ENCODE data around the gene HOXD4. TPM values are rescaled to one million over a fixed set of nuclear protein-coding genes. Genes with fewer than 3 reads are reported as not detected.

Gene HOXD4
- total RNA-seq, 1 experiment from 2014 or later = 1.4 TPM

GRCh38 chr2:176126929-176127773 is 24.2 kb upstream of the HOXD4 start:
- H3K36me3 ChIP-seq (ENCODE audit: control insufficient read depth, insufficient read depth, low read length) = no peaks in the 10 kb centered on the region
- ChIA-PET CTCF (interaction anchor here (0.7 to 1.5 kb wide), 8 partner anchors 12 to 1028 kb away, joined by 3 to 11 read pairs (median 4); partner anchors contain the start of gene HOXD4), POLR2A (no interaction called here)
- TF ChIP-seq CTCF (IDR thresholded peaks at IDR 0.05) (peak; percentile 87), TCF7L2 (IDR thresholded peaks at IDR 0.05; ENCODE audit: low read depth, low read length) (no peak)
- peaks cover 7% of the 10 kb centered on the region for H3K4me1 ChIP-seq (ENCODE audit: control insufficient read depth, insufficient read depth, low read length)
- no peak for DNase-seq (ENCODE audit: low read depth, low spot score)
- BruUV-seq (replicated peaks) = no TSS peak
- no peaks in the 10 kb centered on the region for H3K27me3 ChIP-seq (ENCODE audit: control insufficient read depth, insufficient read depth, low read length)
- intact Hi-C loops (cut with micrococcal nuclease; ENCODE audit: unreplicated experiment) = loop anchor here (2.0 to 10.0 kb wide), 5 partner anchors 512 to 1035 kb away; no protein-coding TSS in a partner anchor
- peak; percentile 72; the same call in 1 of the 2 replicates for ATAC-seq
- H3K9me3 ChIP-seq (ENCODE audit: control insufficient read depth, insufficient read depth, low read depth, low read length) = no peaks in the 10 kb centered on the region
- no peak overlapping the region for H3K27ac ChIP-seq (ENCODE audit: low read length)
- H3K4me3 ChIP-seq (ENCODE audit: low read depth in 2 of 2, low read length in 2 of 2) = peak overlapping the region in 1 of 2 experiments; percentile 25; a peak in 1 of 4 replicates
- in situ Hi-C loops (cut with HindIII; ENCODE audit: low pct_unique_long_range_greater_than_20kb, low sequenced_read_pairs) = no loop called here

- H3K4me3 ChIP-seq (ENCODE audit: low read depth in 2 of 2, low read length in 2 of 2) = no peak overlapping the region
- intact Hi-C loops (cut with micrococcal nuclease; ENCODE audit: unreplicated experiment) (loop anchor here (2.0 to 10.0 kb wide), 5 partner anchors 511 to 1035 kb away; no protein-coding TSS in a partner anchor), in situ Hi-C loops (cut with HindIII; ENCODE audit: low pct_unique_long_range_greater_than_20kb, low sequenced_read_pairs) (no loop called here)
- H3K36me3 ChIP-seq (ENCODE audit: control insufficient read depth, insufficient read depth, low read length) = no peaks in the 10 kb centered on the region
- ATAC-seq = no peak
- DNase-seq (ENCODE audit: low read depth, low spot score) = no peak
- H3K27ac ChIP-seq (ENCODE audit: low read length) = no peak overlapping the region
- POLR2A ChIA-PET = no interaction called here
- H3K27me3 ChIP-seq (ENCODE audit: control insufficient read depth, insufficient read depth, low read length) = no peaks in the 10 kb centered on the region
- no TSS peak for BruUV-seq (replicated peaks)
- TF ChIP-seq TCF7L2 (IDR thresholded peaks at IDR 0.05; ENCODE audit: low read depth, low read length) (no peak), REST (IDR thresholded peaks at IDR 0.05; ENCODE audit: insufficient read depth in 1 of 2, low read depth in 2 of 2, low read length in 1 of 2) (no peak), POLR2AphosphoS5 (IDR thresholded peaks at IDR 0.05; ENCODE audit: low read depth, low read length) (no peak), CTCF (IDR thresholded peaks at IDR 0.05) (no peak), SIN3A (IDR thresholded peaks at IDR 0.05; ENCODE audit: borderline replicate concordance, insufficient read depth, low read depth, low read length) (no peak)
- peaks cover 7% of the 10 kb centered on the region for H3K4me1 ChIP-seq (ENCODE audit: control insufficient read depth, insufficient read depth, low read length)
- CTCF ChIA-PET = interaction anchor here (0.6 kb wide), 1 partner anchor 64 kb away, joined by 6 read pairs; no protein-coding TSS in a partner anchor
- H3K9me3 ChIP-seq (ENCODE audit: control insufficient read depth, insufficient read depth, low read depth, low read length) = no peaks in the 10 kb centered on the region
Measured at GRCh38 chr2:176127774-176128072, 23.6 kb upstream of the HOXD4 start.
